IMR-90 (cell line): Measurements from ENCODE around the gene CPLX1. TPM values are rescaled to one million over a fixed set of nuclear protein-coding genes. Genes with fewer than 3 reads are reported as not detected.

Source experiments
- ATAC-seq: fragments of 200-7000 bp; cut with Tn5 transposase; 2 replicates; pipeline ENCODE4 v1.9.1; 2020; ENCODE audit warnings: low read depth, mild to moderate bottlenecking, moderate library complexity
- BruUV-seq: library from RNA; stranded (reverse); fragments of 400-500 nt; replicated peaks from 2 replicates; lab custom pipeline; 2021; lab: Mats Ljungman, UMichigan
- CTCF ChIA-PET: fragments of 300-600 bp; formaldehyde crosslinking; extraction: SDS; loops from one replicate; lab custom pipeline; 2021; ENCODE audit warnings: antibody characterized with exemption; lab: Yijun Ruan, JAX
- POLR2A ChIA-PET: fragments of 300-600 bp; sonication (Branson Sonifier 250); formaldehyde crosslinking; loops from one replicate; lab custom pipeline; 2022; ENCODE audit warnings: antibody characterized with exemption; ENCODE audit not compliant: unreplicated experiment; lab: Charles Lee
- DNase-seq: peaks from one replicate; pipeline ENCODE4 v3.0.0; 2013
- H2AFZ ChIP-seq: replicated peaks from 2 replicates; pipeline ENCODE3; 2013; ENCODE audit warnings: low read length, mild to moderate bottlenecking; ENCODE audit not compliant: poor library complexity
- H2AK5ac ChIP-seq: 2 replicates; pipeline ENCODE4 v1.6.1; 2013; ENCODE audit warnings: low read depth, low read length, inconsistent platforms
- H2AK9ac ChIP-seq: replicated peaks from 2 replicates; pipeline ENCODE3; 2013; ENCODE audit warnings: mild to moderate bottlenecking, low read depth, low read length, moderate library complexity; ENCODE audit not compliant: poor library complexity
- H2BK120ac ChIP-seq: 2 replicates; pipeline ENCODE4 v1.6.1; 2013; ENCODE audit warnings: low read depth, low read length, inconsistent platforms
- H2BK15ac ChIP-seq: 3 replicates; pipeline ENCODE4 v1.6.1; 2013; ENCODE audit warnings: low read depth, low read length, inconsistent platforms
- H2BK20ac ChIP-seq: 2 replicates; pipeline ENCODE4 v1.6.1; 2013; ENCODE audit warnings: low read depth, mild to moderate bottlenecking, inconsistent platforms, low read length, moderate library complexity
- H2BK5ac ChIP-seq: 2 replicates; pipeline ENCODE4 v1.6.1; 2013; ENCODE audit warnings: mild to moderate bottlenecking, low read depth, low read length, inconsistent platforms; ENCODE audit not compliant: poor library complexity, severe bottlenecking
- H3K14ac ChIP-seq: replicated peaks from 2 replicates; pipeline ENCODE4 v1.6.1; 2013; ENCODE audit warnings: low read depth, low read length, inconsistent platforms
- H3K18ac ChIP-seq: 2 replicates; pipeline ENCODE4 v1.6.1; 2013; ENCODE audit warnings: low read depth, low read length, control low read depth
- H3K23ac ChIP-seq: 2 replicates; pipeline ENCODE4 v1.6.1; 2013; ENCODE audit warnings: low read depth, low read length, inconsistent platforms
- H3K27ac ChIP-seq: 2 replicates; pipeline ENCODE4 v1.5.1; 2013; ENCODE audit warnings: mild to moderate bottlenecking, control low read depth, low read length; ENCODE audit not compliant: insufficient read depth
- H3K27me3 ChIP-seq: 2 replicates; pipeline ENCODE4 v1.6.1; 2013; ENCODE audit warnings: low read length; ENCODE audit not compliant: control insufficient read depth, insufficient read depth
- H3K36me3 ChIP-seq: 2 replicates; pipeline ENCODE4 v1.6.1; 2013; ENCODE audit warnings: low read length, mixed read lengths; ENCODE audit not compliant: control insufficient read depth, insufficient read depth
- H3K4ac ChIP-seq: 2 replicates; pipeline ENCODE4 v1.6.1; 2013; ENCODE audit warnings: low read depth, low read length, inconsistent platforms
- H3K4me1 ChIP-seq: 2 replicates; pipeline ENCODE4 v1.6.1; 2013; ENCODE audit warnings: low read length, mixed read lengths; ENCODE audit not compliant: control insufficient read depth, insufficient read depth
- H3K4me2 ChIP-seq: 2 replicates; pipeline ENCODE4 v1.6.1; 2013; ENCODE audit warnings: low read depth, mild to moderate bottlenecking, control low read depth, low read length, moderate library complexity
- H3K4me3 ChIP-seq: 2 replicates; pipeline ENCODE4 v1.5.1; 2013; ENCODE audit warnings: low read depth, mild to moderate bottlenecking, control low read depth, low read length, moderate library complexity; ENCODE audit not compliant: insufficient read depth
- H3K56ac ChIP-seq: 2 replicates; pipeline ENCODE4 v1.6.1; 2013; ENCODE audit warnings: low read length, inconsistent platforms; ENCODE audit not compliant: insufficient read depth; ENCODE audit errors: extremely low read depth
- H3K79me1 ChIP-seq, 2 experiments: 2 replicates each; pipeline ENCODE4 v1.6.1; 2013; ENCODE audit warnings: low read length in 2 of 2, inconsistent platforms in 1 of 2, low read depth in 1 of 2
- H3K9ac ChIP-seq: 2 replicates; pipeline ENCODE4 v1.6.1; 2013; ENCODE audit warnings: low read depth, low read length, control low read depth
- H3K9me1 ChIP-seq: 2 replicates; pipeline ENCODE4 v1.6.1; 2013; ENCODE audit warnings: low read length, inconsistent platforms; ENCODE audit not compliant: insufficient read depth
- H3K9me3 ChIP-seq: 2 replicates; pipeline ENCODE4 v1.6.1; 2013; ENCODE audit warnings: low read length; ENCODE audit not compliant: control insufficient read depth, insufficient read depth
- H4K20me1 ChIP-seq: 2 replicates; pipeline ENCODE4 v1.6.1; 2013; ENCODE audit warnings: low read length, inconsistent platforms; ENCODE audit not compliant: insufficient read depth
- H4K5ac ChIP-seq: 2 replicates; pipeline ENCODE4 v1.6.1; 2013; ENCODE audit warnings: mild to moderate bottlenecking, low read depth, low read length, control low read depth
- H4K8ac ChIP-seq, 2 experiments: 2 replicates each; pipeline ENCODE4 v1.6.1; 2013; ENCODE audit warnings: low read depth in 2 of 2, low read length in 2 of 2, control low read depth in 1 of 2, inconsistent platforms in 1 of 2
- H4K91ac ChIP-seq: 2 replicates; pipeline ENCODE4 v1.6.1; 2013; ENCODE audit warnings: low read depth, low read length, inconsistent platforms; ENCODE audit not compliant: insufficient read depth
- BHLHE40 ChIP-seq: fragments of 150-350 bp; IDR thresholded peaks from 2 replicates; pipeline ENCODE4 v1.6.1; 2016; ENCODE audit warnings: mild to moderate bottlenecking, low read depth, low read length
- CEBPB ChIP-seq: IDR thresholded peaks from 2 replicates; pipeline ENCODE4 v1.6.1; 2012; ENCODE audit warnings: low read depth, low read length, improper control_type of control experiment
- CHD1 ChIP-seq: IDR thresholded peaks from 2 replicates; pipeline ENCODE4 v1.6.1; 2012; ENCODE audit warnings: low read depth, low read length, improper control_type of control experiment
- CTCF ChIP-seq: conservative IDR thresholded peaks from 2 replicates; pipeline ENCODE4 v1.5.1; 2012; ENCODE audit warnings: mild to moderate bottlenecking, low read depth, low read length, improper control_type of control experiment
- FOS ChIP-seq: fragments of 150-350 bp; IDR thresholded peaks from 2 replicates; pipeline ENCODE4 v1.6.1; 2016; ENCODE audit warnings: low read depth, low read length
- MAZ ChIP-seq: IDR thresholded peaks from 2 replicates; pipeline ENCODE4 v1.6.1; 2012; ENCODE audit warnings: low read depth, mild to moderate bottlenecking, low read length, improper control_type of control experiment, moderate library complexity, borderline replicate concordance
- MXI1 ChIP-seq: IDR thresholded peaks from 2 replicates; pipeline ENCODE4 v1.6.1; 2012; ENCODE audit warnings: low read depth, mild to moderate bottlenecking, low read length, moderate library complexity, borderline replicate concordance
- NFE2L2 ChIP-seq: fragments of 150-350 bp; IDR thresholded peaks from 2 replicates; pipeline ENCODE4 v1.6.1; 2016; ENCODE audit warnings: low read depth, mild to moderate bottlenecking, low read length
- POLR2A ChIP-seq: IDR thresholded peaks from 2 replicates; pipeline ENCODE4 v1.6.1; 2012; ENCODE audit warnings: mild to moderate bottlenecking, low read depth, low read length
- RAD21 ChIP-seq: IDR thresholded peaks from 2 replicates; pipeline ENCODE4 v1.6.1; 2012; ENCODE audit warnings: low read length, improper control_type of control experiment
- RCOR1 ChIP-seq: IDR thresholded peaks from 2 replicates; pipeline ENCODE4 v1.6.1; 2012; ENCODE audit warnings: mild to moderate bottlenecking, low read length, improper control_type of control experiment; ENCODE audit not compliant: insufficient replicate concordance
- USF2 ChIP-seq: fragments of 150-350 bp; IDR thresholded peaks from 2 replicates; pipeline ENCODE4 v1.6.1; 2017; ENCODE audit warnings: mild to moderate bottlenecking, antibody characterized with exemption, low read length, low read depth
- WGBS, 2 experiments: methylation state at CpG; one replicate each; pipeline versions ENCODE4 v1.1.5 to v1.1.7; 2013; ENCODE audit warnings: missing lambda C conversion rate in 2 of 2; ENCODE audit not compliant: insufficient read length in 1 of 2; ENCODE audit errors: extremely low coverage in 2 of 2; 5-methylcytosine and 5-hydroxymethylcytosine counted together
- dilution Hi-C: fragments of 300-500 bp; cut with HindIII; formaldehyde crosslinking; loops from one replicate; pipeline ENCODE4 v1.14.3; 2018; ENCODE audit warnings: low sequenced_read_pairs; ENCODE audit not compliant: unreplicated experiment
- in situ Hi-C: fragments of 300-500 bp; cut with MboI; formaldehyde crosslinking; loops from 3 replicates; pipeline ENCODE4 v1.14.3; 2019; ENCODE audit warnings: low sequenced_read_pairs, inconsistent platforms, mixed read lengths
- intact Hi-C: fragments of 100-400 bp; cut with micrococcal nuclease; formaldehyde crosslinking; loops from 2 replicates; pipeline ENCODE4 v1.10.0; 2022
- polyA plus RNA-seq, 3 experiments: library from polyadenylated mRNA; depleted of rRNA; stranded (reverse); fragments of >200 nt; gene quantifications; 2 replicates each; pipeline ENCODE4 v1.2.3, GENCODE V29; 2012; ENCODE audit warnings: low replicate concordance in 1 of 3
- total RNA-seq: library from RNA; depleted of rRNA; stranded (reverse); fragments of >200 nt; gene quantifications from 2 replicates; pipeline ENCODE4 v1.2.3, GENCODE V29; 2012

Gene CPLX1
- total and polyA plus RNA-seq, 2 of the 4 experiments (the other 2 are of a cell fraction) = 0.05 TPM; not detected in 1

GRCh38 chr4:832536-832935 lies 6.6 kb upstream of the CPLX1 start:
- DNase-seq (no peak), ATAC-seq (no peak)
- Histone ChIP-seq H2BK120ac (no peak overlapping the region), H3K9me3 (peaks cover 9% of the 10 kb centered on the region), H3K79me1 (no peaks in the 10 kb centered on the region), H4K5ac (no peak overlapping the region), H3K4me1 (no peaks in the 10 kb centered on the region), H2AFZ (no peak overlapping the region), H3K36me3 (no peaks in the 10 kb centered on the region), H2AK9ac (no peak overlapping the region), H3K14ac (no peak overlapping the region), H3K9me1 (no peaks in the 10 kb centered on the region), H3K27me3 (peaks cover 36% of the 10 kb centered on the region), H2BK5ac (no peak overlapping the region), H3K23ac (no peak overlapping the region), H3K4ac (no peak overlapping the region), H3K4me2 (no peak overlapping the region), H3K27ac (no peak overlapping the region), H4K20me1 (no peaks in the 10 kb centered on the region), H3K9ac (no peak overlapping the region), H4K8ac (no peak overlapping the region), H2AK5ac (no peak overlapping the region), H2BK15ac (no peak overlapping the region), H3K18ac (no peak overlapping the region), H3K4me3 (no peak overlapping the region), H4K91ac (no peak overlapping the region), H2BK20ac (no peak overlapping the region), H3K56ac (no peak overlapping the region)
- in situ Hi-C loops (no loop called here), dilution Hi-C loops (no loop called here), intact Hi-C loops (no loop called here)
- ChIA-PET POLR2A (no interaction called here), CTCF (no interaction called here)
- no TSS peak for BruUV-seq
- 93% methylated on average over 3 of the region's 9 CpGs; no CpG with 5 or more reads in 1 of the 2 experiments for WGBS, 2 experiments
- TF ChIP-seq USF2 = no peak
- TF ChIP-seq NFE2L2 = no peak
- no peak for TF ChIP-seq FOS
- no peak for TF ChIP-seq RCOR1
- no peak for TF ChIP-seq CTCF
- no peak for TF ChIP-seq BHLHE40
- TF ChIP-seq MAZ = no peak
- no peak for TF ChIP-seq CEBPB
- no peak for TF ChIP-seq RAD21
- TF ChIP-seq CHD1 = no peak
- TF ChIP-seq MXI1 = no peak
- no peak for TF ChIP-seq POLR2A
